ENCODE results near the gene RASSF3.

- TF ChIP-seq EZH2phosphoT487 (IDR thresholded peaks at IDR 0.05; ENCODE audit: borderline replicate concordance, low read length): no peak
- TF ChIP-seq, protein P1, sequence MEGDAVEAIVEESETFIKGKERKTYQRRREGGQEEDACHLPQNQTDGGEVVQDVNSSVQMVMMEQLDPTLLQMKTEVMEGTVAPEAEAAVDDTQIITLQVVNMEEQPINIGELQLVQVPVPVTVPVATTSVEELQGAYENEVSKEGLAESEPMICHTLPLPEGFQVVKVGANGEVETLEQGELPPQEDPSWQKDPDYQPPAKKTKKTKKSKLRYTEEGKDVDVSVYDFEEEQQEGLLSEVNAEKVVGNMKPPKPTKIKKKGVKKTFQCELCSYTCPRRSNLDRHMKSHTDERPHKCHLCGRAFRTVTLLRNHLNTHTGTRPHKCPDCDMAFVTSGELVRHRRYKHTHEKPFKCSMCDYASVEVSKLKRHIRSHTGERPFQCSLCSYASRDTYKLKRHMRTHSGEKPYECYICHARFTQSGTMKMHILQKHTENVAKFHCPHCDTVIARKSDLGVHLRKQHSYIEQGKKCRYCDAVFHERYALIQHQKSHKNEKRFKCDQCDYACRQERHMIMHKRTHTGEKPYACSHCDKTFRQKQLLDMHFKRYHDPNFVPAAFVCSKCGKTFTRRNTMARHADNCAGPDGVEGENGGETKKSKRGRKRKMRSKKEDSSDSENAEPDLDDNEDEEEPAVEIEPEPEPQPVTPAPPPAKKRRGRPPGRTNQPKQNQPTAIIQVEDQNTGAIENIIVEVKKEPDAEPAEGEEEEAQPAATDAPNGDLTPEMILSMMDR (conservative IDR thresholded peaks at IDR 0.05; ENCODE audit: low read depth, low read length): no peak
These were observed 97.1 kb downstream of the RASSF3 start for GRCh38 chr12:64707362-64707761.
